NCI-H526 (cell line): ENCODE measurements around the gene IDS.
A peak's percentile ranks its signal among the peaks of the same experiment; 100 is the strongest.
"Not testable (repeated sequence)": the region's sequence is repeated elsewhere in the genome, so short reads cannot be mapped to it uniquely, and the experiment has no call there.

Experiments
- DNase-seq, 2 experiments: peaks; one replicate each; lab custom pipeline; 2025; lab: John Stamatoyannopoulos, UW

Gene IDS, protein sequence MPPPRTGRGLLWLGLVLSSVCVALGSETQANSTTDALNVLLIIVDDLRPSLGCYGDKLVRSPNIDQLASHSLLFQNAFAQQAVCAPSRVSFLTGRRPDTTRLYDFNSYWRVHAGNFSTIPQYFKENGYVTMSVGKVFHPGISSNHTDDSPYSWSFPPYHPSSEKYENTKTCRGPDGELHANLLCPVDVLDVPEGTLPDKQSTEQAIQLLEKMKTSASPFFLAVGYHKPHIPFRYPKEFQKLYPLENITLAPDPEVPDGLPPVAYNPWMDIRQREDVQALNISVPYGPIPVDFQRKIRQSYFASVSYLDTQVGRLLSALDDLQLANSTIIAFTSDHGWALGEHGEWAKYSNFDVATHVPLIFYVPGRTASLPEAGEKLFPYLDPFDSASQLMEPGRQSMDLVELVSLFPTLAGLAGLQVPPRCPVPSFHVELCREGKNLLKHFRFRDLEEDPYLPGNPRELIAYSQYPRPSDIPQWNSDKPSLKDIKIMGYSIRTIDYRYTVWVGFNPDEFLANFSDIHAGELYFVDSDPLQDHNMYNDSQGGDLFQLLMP

GRCh38 chrX:149504915-149505651 is at the start of gene IDS:
Gene IDS (minus strand): TSS chrX:149505306. CDS start chrX:149505137, 169 bp downstream.
- DNase-seq = peak; percentile 73 to 93

- DNase-seq = not testable (repeated sequence)
Measured at GRCh38 chrX:149551939-149552248, 46.8 kb upstream of the IDS start.

- not testable (repeated sequence) for DNase-seq
Measured at GRCh38 chrX:149551245-149551938, 46.3 kb upstream of the IDS start.

GRCh38 chrX:149550454-149550853 is 45.3 kb upstream of the IDS start:
- DNase-seq = not testable (repeated sequence)

GRCh38 chrX:149549701-149550100 is 44.6 kb upstream of the IDS start, which contains the start of gene HSFX3:
Gene HSFX3 (minus strand): TSS chrX:149549924. CDS start chrX:149549852, 72 bp downstream.
- DNase-seq = not testable (repeated sequence)

GRCh38 chrX:149547782-149548181 is 42.7 kb upstream of the IDS start:
- not testable (repeated sequence) for DNase-seq

GRCh38 chrX:149546962-149547361 is 41.9 kb upstream of the IDS start:
- DNase-seq = not testable (repeated sequence)

DNA sequence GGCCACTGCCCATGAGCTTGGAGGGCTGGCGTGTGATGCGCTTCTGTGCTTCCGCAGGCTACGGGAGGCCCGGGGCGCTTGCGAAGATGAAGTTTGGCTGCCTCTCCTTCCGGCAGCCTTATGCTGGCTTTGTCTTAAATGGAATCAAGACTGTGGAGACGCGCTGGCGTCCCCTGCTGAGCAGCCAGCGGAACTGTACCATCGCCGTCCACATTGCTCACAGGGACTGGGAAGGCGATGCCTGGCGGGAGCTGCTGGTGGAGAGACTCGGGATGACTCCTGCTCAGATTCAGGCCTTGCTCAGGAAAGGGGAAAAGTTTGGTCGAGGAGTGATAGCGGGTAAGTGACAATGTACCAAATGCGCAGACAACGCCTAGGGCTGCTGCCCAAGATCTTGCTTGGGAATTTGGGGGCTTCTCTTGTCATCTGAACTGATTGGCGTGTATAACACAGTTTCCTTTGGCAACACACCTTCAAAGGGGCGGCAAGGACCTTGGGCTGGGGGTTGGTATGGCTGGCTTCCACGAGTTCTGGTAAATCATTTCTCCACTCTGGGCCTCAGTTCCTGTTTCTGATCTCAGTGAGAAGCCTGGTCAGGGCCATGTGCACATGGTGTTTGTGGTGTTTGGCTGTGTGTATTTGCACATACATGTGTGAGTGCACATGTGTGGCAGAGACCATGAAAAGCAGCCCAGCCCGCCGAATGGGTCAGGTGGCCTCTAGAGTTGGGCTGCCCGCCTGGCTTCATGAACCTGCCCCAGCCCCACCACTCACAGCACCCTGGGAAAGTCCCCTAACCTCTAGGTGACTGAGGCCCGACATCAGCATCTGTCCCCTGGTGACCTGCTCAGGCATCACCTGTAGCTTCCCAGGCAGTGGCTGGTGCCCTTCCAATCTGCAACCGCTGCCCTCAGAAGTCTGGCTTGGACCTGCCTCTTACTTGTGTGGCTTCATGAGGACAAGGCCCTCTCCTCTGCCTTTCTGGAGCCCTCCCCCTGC is 40.7 kb upstream of the IDS start:
- peak; percentile 13 to 29 for DNase-seq

DNA sequence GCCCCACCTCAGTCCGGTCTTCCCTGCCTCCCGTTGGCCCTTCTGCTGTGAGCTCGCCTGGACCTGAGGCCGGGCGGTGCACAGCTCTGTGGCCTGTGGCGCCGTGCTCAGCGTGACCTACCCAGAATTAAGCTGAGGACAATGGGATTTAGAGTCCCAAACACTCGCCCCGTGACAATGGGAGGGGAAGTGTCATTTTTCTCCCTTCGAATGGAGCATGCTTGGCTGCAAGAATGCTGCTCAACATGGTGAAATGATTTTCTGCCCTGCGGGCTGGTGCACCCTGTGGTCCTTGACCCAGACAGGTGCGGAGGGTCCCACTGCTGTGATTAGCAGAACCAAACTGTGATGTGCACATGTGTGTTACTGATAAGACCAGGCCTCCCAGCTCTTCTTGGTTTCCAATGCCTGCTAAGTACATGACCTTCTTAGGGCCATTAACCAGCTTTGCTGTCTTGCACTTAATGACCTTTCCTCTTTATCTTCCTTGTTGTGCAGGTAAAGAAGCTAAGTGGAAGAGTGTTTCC is 36.5 kb upstream of the IDS start:
- DNase-seq = peak in 1 of 2 experiments; percentile 14

DNA sequence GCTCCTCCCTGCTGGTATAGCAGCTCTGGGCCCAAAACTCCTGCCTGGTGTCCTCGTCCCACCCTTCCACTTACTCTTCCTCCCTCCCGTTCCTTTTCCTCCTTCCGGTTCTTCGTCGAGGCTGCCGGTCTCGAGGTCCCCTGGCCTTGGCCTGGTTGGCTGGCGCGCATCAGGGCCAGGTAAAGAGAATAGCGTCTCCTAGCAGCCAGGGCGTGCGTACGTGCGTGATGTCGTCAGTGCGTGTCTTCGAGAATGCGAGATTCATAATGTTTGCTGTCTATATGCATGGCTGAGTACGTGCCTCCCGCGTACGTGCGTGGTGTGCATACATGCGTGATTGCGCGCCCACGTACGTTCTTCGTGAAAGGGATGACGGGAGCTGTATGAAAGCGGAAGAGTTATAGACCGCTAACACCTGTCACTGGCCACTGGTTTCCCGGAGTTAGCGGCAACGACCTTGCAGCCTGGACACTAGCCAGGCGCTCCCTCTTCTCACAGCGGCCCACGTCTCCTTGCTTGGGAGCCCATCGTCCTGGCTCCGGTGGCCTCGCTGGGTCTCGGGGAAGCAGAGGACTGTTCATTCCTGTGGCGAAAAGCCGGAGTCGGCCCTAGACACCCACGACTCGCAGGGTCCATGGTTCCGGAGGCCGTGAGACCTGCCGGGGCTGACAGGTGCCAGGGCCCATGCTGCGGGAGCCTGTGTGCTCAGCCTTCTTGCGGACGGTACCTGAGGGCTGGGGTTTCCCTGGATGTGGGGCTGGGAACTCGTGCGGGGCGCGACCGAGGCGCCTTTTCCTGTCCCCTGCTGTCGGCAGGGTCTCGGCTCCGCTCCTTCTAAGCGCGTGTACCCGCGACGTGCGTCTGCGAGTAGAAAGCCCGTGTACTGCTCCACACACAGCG is 35.8 kb upstream of the IDS start, which contains the start of gene EOLA1:
TSS of gene EOLA1 (plus strand) at position 392 of the 900 bp plus-strand sequence. CDS start 4,619 bp downstream, outside the sequence.
- DNase-seq = peak; percentile 92 to 94

DNA sequence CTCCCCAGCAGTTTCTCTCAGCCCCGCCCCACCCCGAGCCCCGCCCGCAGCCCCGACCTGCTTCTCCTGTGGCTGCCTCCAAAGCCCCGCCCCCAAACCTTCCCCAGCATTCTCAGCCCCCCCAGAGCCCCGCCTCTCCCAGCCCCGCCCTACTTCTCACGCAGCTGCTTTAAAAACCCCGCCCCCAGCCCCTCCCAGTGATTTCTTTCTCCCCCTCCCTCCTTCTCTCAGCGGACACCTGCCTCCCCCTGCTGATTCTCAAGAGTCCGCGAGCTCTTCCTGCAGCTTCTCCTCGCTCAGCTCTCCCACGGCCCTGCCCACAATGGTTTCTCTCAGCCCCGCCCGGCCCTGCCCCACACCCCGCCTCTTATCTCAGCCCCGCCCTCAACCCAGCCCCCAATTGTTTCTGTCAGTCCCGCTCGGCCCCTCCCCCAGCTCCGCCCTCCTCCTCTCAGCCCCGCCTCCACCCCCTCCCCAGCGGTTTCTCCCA is 35.1 kb upstream of the IDS start:
- DNase-seq = peak; percentile 69 to 95

DNA sequence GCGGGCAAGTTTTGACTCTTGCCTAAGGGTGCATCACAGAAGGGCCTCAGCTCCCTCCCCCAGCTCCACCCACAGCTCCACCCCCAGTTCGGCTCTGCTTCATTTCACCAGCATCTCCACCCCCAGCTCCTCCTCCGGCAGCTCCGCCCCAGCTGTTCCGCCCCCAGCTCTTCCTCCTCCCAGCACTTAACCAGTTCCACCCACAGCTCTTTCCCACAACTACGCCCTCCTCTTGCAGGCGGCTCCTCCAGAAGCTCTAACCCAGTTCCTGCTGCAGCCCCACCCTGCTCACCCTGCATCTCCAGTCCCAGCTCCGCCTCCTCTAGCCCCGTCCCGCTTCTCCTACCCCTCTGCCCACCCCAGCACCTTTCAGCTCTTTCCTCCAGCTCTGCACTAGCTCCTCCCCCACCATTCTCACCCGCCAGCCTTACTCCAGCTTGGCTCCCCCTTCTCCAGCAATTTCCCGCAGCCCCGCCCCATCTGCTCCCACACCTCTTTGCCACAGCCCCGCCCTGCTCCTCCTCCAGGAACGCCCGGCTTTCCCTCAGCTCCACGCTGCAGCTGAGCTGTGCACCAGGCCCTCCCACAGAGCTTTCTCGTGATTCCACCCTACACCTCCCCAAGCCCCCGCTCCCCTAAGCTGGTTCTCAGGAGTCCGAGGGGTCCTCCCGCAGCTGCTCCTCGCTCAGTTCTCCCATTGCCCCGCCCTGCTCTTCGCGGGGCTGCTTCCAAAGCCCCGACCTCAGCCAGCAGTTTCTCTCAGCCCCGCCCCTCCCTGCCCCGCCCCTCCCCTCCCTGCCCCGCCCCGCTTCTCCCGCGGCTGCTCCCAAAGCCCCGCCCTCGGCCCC is 34.4 kb upstream of the IDS start:
- peak; percentile 84 to 94 for DNase-seq

DNA sequence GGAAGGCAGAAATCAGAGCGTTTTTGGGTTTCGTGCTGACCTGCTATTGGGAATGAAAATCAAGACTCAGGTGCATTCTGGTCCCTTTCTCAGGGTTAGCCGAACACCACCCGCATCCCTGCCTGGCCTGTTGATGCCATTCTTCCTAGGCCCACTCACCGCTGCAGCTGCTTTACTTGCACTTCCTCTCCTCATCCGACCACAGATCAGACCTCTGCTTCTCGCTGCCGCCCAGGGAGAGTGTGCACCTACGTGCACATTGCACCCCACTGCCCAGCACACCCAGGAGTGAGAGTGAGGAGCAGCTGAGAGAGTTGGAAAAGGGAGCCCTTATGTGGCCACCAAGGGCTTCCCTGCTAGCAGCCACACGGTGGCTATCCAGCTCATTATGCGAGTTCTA is 32.4 kb upstream of the IDS start:
- not testable (repeated sequence) for DNase-seq

DNA sequence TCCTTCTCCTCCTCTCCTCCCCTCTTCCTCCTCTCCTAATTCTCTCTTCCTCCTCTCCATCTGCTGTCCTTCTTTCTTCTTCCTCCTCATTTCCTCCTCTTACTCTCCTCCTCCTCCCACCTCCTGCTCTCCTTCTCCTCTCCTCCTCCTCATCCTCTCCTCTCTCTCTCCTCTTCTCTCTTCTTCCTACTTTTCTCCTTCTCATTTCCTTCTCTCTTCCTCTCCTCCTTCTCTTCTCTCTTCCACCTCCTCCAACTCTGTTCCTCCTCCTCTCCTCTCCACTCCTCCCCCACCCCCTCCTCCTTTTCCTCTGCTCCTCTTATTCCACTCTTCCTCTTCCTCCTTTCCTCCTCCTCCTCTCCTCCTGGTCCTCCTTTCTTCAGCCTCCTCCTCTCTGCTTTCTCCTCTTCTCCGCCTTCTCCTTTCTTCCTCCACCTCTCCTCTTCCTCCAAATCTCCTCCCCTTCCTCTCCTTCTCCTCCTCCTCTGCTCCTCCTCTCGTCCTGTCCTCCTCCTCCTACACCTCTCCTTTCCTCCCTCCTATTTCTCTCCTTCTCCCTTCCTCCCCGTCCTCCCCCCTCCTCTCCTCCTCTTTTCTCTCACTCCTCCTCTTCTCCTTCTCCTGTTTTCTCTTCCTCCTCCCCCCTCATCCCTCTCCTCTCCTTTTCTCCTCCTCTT is 30.0 kb upstream of the IDS start:
- DNase-seq = not testable (repeated sequence)

- not testable (repeated sequence) for DNase-seq
Measured at GRCh38 chrX:149533999-149534398, 28.9 kb upstream of the IDS start.

DNA sequence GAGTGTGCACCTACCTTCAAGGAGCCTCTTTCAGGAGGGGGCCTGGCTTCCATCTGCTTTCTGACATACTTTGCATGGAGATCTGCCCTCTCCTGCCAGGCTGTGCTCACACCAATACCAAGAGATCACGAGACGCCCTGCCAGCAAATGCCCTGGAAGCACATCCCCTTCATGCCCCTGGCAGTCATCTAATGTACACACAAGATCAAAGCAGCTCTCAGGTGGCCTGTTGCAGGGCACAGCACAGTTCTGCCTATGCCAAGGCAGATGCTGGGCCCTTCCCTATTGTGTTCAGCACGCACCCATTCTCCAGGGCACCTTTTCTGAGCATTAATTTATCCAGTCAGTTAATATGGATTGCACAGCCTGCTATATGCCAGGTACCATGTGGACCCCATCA is 27.8 kb upstream of the IDS start:
- DNase-seq = not testable (repeated sequence)

DNA sequence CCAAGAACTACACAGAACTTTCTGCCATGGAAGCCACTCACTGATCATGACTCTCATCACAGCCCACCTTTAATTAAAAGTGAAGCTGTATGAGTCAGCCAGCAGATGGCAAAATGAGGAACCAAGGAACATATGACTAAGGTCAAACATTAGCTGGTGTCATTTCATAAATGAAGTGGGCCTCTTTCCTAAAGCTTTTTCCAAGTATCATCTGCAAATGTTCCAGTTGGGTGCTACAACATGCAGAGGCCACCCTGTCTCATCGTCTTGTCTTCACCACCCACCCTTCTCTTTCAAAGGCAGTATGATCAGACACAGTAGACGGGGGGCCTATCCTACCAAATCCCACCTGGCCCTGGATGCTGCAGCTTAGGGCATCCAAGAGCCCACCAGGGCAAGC is 26.5 kb upstream of the IDS start:
- DNase-seq = no peak

- no peak for DNase-seq
Measured at GRCh38 chrX:149528381-149528780, 23.3 kb upstream of the IDS start.
